ENCODE results near the gene LRIF1.

- peak; percentile 36; the same call in 1 of the 2 replicates for TF ChIP-seq CTCF (conservative IDR thresholded peaks at IDR 0.05)
- no peak for TF ChIP-seq ZFX (IDR thresholded peaks at IDR 0.05)
These were observed at the start of gene LRIF1 for GRCh38 chr1:110963691-110964454.

Measured in C4-2B (cell line).